ENCODE results near the gene LAGE3.

The LAGE3 gene, protein sequence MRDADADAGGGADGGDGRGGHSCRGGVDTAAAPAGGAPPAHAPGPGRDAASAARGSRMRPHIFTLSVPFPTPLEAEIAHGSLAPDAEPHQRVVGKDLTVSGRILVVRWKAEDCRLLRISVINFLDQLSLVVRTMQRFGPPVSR

DNA sequence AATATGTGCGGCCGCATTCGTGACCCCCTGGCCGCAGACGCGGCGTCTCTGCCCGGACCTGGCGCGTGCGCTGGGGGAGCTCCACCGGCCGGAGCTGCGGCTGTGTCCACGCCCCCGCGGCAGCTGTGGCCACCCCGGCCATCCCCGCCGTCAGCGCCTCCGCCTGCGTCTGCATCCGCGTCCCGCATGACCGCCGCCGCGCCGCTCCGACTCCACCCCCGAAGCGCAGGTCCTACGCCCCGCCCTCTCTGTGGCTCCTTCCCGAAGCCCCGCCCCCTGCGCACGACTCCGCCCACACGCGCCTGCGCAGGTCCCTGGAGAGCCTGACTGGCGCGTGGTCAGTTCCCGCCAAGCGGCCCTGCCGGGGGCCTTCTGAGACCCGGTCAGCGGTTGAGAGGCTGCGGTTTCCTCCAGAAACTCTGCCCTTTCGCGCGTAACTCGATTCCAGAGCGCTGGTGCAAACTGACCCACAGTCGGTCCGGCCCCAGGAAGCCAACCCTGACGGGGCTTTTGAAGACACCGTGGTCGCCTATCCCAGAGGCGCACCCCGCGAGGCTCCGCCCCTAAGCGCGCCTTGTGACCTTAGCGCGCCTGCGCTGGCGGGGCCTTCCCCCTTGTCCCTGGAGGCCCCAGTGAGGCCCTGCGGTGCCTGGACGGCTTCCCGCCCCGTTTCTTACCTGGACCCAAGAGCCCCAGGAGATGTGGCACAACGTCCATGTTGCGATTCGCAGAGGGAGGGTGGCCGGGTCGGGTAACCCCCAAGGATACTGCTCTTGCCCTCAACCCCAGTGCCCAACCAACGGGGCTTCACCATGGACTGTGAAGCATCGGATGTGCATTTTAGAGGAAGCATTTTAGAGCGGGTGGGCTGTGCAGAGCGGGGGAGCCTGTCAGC lies at the start of gene LAGE3:
TSS of gene LAGE3 (minus strand) at position 554 of the 895 bp plus-strand sequence. CDS start at position 188, 366 bp downstream.
- DNase-seq, result peak; percentile 82 to 87 (median 85)

DNA sequence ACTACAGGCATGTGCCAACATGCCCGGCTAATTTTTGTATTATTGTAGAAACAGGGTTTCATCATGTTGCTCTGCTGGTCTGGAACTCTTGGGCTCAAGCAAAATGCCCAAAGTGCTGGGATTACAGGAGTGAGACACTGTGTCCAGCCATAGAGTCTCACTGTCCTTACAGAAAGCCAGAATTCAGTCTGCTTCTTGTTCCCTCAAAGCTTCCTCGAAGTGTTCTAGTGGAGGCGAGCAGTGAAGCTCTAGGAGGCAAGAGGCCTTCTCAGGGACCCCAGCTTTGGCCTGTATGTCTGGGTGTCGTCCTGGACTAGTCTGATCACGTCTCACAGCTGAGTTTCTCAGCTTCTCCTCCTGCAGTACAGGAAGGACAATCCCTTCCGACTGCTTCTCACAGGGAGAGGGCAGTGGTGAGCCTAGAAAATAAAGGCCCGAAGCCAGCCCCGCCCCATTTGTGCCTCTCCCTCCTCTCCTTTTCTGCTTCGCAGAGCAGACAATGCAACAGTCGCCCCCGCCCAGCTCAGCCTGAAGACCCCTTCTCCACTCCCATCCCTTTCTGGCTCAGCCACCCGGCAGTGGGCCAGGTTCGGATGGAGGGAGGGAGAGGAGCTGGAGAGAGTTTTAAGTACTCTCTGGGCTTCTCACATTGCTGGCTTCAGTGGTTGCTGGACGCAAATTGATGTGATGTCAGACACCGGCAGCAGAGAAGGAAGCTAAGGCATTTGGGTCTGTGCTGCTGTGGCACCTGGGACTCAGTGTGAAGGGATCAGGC lies 48.0 kb upstream of the LAGE3 start:
- DNase-seq, result peak in 3 of 4 experiments; percentile 9 to 29 (median 24)

DNA sequence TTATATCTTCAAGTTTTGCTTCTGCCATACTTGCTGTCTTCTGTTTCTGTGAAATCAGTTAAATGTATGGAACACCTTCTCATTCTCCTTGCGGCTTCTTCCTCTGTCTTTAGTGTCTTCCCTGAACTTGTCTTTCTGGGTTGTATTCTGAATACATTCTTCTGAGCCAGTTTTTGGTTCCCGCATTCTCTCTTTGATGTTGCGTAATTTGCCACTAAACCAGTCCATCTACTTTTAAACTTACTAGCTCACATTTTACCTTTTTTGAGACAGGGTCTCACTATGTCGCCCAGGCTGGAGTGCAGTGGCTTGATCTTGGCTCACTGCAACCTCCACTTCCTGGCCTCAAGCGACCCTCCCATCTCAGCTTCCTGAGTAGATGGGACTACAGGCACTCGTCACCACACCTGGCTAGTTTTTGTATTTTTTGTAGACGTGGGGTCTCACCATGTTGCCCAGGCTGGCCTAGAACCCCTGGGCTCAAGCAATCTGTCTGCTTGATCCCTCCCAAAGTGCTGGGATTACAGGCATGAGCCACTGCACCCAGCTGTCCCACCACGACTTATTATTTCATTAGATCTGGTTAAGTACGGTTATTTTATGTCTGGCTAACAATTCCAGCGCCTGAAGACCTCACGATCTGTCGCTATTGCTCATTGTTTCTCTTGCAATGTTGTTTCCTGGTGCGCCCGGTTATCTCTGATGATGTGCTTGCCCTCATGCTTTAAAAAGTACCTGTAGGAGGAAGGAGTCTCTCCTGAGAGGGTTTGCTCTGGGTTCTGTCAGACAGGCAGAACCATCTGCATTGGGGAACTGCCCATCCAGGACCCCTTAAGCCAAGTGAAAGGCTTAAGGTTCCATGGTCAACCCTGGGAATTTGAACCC lies 46.8 kb upstream of the LAGE3 start:
- DNase-seq, result no peak

DNA sequence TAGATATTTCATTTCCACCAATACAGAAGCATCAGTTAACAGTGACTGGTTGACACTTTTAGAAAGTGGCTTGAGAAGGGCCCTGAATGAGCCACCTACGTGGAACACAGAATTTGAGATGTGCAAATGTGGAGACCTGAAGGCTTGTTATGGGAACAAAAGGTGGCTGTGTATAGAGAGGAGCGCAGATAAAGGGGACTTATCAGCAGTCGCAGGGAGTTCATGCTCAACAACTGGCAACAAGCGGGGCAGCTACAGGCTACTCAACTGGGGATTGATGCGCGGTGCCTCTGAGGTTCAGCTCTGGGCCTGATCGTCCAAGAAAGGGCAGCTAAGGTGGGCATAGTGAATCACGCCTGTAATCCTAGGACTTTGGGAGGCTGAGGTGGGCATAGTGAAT lies 40.3 kb upstream of the LAGE3 start:
- DNase-seq, result no peak

DNA sequence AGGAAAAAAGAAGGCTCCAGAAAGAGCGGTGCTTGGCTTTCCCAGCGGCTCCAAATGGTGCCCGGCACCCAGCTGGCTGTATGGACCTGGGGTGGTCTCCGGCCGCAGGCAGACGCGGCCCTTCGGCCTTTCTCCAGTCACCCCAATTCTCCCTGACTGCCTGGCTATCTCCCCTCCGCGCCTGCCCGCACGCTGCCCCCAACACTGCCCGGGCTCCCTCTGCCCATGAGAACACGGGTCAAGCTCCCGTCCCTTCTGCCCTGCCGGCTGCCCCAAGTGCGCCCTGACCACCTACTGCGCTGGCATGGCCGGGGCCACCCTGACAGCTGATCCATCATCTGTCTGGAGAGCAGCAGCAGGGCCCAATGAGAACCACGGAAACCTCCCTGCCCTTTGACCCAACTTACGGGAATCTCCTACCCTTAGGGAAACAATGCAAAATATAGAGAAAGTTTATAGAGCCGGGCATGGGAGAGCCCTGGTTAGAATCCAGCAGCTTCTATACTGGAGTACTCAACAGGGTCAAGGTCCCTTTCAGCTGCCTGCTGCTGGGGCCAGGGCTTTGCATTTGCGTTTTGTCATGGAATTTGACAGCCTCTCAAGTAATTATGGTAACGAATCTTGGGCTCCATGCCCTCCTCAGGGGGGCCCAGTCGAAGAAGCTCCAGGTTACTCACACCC lies 38.2 kb upstream of the LAGE3 start:
- no peak for DNase-seq

DNA sequence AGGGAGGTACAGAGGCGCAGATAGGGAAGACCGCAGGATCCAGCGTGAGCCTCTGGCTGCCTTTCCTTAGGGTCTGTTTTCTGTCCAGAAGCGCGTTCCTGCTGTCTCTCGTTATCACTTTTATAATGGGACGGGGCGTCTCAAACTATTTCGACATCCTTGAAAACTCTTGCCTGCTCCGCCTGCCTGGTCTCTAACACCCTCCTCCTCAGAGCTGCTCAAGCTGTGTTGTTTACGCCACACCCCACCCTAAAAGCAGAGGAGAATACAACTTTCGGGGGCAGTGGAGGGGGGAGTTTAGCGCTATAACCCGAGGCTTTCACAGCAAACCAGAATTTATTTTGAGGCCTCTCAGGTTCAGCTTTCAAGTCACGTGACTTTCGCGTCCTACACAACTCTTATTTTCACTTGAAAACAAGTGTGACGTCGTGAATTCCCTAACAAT lies 37.6 kb upstream of the LAGE3 start:
- DNase-seq, result no peak

DNA sequence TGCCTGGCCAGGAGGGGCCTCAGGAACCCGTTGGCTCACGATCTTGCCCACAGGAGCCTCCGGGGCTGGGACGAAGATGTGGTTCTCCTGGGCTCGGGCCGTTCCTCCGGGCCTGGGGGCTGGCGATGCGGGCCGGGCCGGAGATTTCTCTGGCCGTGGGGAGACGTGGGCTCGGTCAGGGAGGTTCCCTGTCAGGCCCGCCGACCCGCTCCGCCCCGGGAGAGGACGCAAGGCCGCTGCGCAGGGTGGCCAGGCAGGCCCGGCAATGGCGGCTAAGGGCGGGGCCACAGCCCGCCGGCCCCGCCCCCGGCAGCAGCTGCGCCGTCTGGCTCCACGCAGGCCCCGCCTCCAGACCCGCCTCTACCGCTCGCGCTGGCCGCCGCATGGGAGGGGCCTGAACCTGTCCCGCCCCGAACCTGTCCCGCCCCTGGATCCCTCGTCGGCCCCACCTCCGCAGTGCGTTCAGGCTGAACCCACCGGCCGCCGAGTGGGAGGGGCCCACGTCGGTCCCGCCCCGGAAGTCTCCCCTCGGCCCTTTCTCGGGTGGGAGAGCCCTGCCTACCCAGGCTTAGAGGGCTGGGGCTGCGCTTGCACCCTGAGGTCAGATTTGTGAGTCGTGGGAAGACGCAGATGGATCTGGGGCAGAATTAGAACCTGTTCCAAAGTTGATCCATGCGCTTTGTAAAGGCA lies 37.0 kb upstream of the LAGE3 start, which contains the start of gene FAM3A:
TSS of gene FAM3A (minus strand) at position 267 of the 690 bp plus-strand sequence. CDS start 460 bp downstream, outside the sequence.
- DNase-seq, result peak; percentile 79 to 87 (median 84)

DNA sequence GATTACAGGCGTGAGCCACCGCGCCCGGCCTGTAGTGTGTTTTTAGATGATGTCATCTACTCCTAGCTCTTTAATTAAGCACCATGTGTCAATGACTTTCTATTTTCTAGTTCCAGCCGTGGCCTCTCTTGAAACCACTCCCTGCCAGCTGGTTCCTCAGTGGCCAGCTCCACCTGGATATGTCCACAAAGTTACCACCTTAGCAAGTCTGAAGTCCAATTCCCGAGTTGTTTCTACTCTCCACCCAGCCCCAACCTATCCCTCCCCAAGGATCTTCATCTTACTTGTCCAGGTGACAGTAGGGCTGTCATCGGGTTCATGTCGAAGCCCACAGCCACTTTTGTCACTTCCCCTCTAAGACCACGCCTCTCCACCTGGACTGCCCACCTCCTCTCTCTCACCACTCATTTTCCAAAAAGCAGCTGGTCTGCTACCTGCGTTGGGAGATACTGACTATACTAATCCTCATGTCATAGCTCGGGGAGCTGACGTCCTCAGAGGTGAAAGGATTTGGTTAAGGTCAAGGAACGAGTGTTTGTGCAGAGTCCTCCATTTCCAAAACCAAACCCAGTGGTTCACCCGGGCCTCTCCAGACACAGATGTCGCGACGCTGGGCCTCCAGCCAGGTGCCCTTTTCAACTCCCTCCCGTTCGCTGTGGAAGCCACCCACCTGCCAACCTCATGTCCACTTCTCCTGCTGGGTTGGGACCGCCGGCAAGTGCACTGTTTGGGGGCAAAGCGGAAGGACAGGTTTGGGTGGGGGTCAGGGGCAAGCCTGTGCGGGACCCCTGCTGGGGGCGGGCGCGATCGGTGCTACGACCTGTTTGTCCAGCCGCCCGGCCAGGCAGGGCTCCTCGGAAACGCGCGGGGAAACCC lies 36.2 kb upstream of the LAGE3 start:
- DNase-seq, result no peak

DNA sequence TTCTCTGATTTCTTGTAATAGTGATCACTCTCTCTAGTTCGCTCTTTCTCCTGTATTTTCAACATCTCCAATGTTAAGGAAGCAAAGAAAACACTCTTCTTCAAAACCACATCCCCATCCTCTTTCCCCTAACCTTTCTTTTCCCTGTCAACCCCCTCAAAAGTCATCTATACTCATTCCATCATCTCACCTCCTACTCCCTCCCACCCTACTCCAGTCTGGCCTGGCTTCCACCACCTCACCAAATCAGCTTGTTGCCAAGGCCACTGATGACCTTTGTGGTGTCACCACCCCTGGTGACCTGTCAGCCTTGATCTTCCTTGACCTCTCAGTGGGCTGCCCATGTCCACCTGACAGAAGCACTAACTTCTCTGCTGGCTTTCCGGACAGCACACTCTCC lies 34.6 kb upstream of the LAGE3 start:
- no peak for DNase-seq

DNA sequence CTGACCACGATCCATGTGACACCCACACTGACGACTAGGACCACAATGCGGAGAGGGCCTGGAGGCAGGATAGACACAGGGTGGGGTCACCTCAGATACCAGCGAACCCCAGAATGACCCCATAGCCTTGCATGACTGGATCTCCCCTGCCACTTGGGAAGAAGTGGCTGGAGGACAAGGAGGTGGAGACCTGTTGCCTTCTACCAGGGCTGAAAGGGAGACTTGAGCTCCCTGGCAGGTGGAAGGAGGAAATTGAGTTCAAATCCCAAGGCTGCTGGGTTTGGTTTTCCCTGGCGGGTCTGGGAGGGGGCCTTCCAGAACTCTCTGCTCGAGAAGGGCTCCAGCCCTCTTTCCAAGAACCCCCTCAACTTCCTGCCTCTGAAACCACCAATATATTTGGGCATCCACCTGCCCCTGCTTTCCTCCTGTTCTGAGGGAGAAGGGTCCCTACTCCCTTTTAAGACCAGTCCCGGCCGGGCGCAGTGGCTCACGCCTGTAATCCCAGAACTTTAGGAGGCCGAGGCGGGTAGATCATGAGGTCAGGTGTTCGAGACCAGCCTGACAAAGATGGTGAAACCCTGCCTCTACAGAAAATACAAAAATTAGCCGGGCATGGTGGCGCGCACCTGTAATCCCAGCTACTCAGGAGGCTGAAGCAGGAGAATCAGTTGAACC lies 33.9 kb upstream of the LAGE3 start:
- no peak for DNase-seq

DNA sequence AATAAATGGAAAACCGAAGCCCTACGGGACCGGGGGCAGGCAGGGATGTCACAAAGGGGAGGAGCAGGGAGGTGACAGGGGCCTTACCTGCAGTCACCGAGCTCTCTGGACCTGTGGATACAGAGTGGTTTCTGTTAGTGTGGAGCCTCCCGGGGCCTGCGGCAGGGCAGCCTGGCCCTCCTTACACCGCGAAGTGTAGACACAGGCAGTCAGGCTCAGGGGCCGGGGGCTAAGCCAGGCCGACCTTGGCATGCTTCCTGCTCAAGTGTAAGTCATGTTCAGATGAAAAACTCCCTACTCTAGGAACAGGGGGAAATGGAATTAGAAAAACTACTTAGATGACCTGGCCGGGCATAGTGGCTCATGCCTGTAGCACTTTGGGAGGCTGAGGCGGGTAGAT lies 32.7 kb upstream of the LAGE3 start:
- DNase-seq, result no peak

DNA sequence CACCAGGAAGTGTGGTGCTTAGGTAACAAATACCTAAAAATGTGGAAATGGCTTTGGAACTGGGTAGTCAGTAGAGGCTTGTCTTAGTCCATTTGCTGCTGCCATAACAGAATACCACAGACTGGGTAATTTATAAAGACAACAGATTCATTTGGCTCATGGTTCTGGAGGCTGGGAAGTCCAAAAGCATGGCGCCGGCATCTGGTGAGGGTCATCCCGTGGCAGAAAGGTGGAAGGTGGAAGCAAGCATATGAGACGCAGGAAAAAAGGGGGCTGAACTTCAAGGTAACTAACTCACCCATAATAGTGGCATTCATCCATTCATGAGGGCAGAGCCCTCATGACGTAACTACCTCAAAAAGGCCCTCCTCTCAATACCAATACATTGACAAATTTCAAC lies 30.4 kb upstream of the LAGE3 start:
- no peak for DNase-seq

DNA sequence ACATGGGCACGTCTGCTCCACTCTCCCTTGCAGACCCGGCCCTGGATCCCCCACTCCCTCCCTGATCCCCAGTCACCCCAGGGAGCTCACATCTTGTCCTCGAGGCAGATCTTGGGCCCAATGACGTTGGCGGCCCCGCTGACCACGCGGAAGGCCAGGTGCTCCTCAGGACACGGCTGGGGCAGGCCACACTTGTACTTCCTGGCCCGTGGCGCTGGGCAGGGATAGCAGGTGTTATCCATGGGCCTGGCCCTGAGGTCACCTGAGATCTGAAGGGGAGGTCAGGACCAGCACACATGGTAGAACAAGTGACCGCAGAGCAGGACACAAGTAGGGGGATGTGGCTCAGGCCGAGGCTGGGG lies 29.3 kb upstream of the LAGE3 start:
- no peak for DNase-seq

DNA sequence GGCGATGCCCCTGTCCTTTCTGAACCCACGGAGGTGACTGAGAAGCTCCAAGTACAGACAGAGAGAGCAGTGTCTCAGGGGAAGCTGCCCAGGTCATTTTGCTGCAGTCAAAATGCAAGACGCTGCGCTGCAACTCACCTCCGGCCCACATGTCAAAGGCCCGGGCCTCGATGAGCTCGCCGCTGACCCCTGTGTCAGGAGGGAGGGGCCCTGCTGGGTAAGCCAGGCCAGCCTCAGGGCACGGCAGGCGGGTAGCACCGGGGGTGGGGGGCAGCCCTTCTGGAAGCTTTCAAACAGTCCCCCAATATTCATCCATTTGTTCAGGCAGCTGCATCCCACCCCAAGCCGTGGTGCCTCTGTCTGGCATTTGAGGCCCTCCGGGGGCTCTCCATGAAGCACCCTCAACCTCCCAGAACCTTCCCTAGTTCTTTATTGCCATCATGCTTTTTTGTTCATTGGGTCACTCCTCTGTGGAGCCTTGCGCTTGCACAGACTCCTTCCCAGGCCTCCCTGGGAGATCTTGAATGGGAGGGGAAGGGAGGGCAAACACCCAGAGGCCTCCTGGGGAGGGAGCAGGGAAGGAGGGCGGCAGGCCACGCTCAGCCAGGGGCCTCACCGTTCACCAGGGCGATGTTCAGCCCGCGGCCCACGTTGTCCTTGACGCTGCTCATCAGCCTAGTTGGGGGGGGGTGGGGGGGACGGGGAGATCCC lies 28.7 kb upstream of the LAGE3 start:
- no peak for DNase-seq

DNA sequence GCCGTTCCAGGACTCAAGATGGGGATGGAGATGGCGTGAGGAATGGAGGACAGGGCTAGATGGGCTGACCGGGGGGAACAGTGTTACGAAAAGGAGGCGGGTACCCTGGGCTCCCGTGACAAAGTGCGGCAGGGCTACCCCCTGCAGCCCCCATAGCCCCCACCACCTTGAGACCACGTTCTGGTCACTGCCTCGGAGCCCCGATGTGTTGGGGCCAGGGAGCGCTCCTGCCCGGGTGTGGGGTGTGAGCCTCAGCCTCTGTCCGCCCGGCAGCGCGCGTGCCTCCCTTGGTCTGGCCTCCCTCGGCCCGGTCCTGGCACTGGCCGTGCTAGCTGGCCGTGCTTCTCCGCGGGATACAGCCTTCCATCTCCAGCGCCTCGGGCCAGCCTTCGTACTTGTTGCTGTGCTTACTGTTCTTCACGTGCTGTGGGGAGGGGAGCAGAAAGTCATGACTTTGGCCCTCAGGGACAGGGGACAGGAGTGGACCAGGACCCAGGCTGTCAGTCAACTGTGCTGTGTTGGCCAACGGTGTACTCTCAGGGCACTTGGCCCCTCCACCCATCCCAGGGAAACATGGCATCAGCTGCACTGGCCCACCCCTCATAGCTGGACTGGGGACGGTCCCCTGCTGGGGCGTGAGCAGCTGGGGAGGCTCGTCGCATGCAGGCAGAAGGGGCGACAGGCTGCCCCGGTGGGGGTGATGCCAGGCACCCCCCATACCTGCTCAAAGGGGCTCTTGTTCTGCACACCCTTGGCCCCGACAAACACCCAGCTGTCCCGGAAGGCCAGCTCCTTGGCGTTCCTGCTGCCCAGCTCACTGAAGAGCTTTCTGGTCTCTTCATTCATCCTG lies 27.6 kb upstream of the LAGE3 start:
- DNase-seq, result no peak

DNA sequence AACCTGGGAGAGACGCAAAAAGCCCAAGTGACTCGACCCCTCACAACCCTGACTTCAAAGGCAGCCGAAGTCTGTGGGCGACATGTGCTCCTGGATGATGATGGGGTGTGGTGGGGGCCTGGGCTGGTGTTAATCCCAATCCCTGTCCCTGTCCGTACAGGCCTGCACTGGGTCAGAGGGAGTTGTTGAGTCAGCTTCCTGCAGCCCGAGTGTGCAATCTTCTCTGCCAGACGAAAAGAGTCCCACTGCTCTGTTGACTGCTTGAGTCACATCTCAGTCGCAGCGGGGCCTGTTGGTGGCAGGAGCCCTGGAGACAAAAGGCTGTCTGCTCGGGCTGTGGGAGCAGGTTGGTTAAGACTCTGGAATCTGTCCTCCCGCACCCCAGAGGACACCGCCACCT lies 26.7 kb upstream of the LAGE3 start:
- DNase-seq, result no peak

DNA sequence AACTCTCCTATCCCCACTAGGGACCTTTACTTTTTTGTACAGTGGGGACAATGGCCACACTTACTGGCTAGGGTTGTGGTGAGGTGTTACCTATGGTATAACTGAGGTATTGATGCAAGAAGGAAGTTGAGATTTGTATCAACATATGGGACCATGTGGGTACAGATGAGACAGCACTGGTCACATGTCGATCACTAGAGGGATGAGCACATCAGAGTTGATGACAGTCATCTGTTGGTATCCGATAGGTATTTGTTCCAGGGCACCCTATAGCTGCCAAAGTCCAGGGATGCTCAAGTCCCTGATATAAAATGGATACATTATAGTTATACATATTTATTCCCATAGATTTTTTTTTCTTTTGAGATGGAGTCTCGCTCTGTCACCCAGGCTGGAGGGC lies 23.9 kb upstream of the LAGE3 start:
- no peak for DNase-seq

DNA sequence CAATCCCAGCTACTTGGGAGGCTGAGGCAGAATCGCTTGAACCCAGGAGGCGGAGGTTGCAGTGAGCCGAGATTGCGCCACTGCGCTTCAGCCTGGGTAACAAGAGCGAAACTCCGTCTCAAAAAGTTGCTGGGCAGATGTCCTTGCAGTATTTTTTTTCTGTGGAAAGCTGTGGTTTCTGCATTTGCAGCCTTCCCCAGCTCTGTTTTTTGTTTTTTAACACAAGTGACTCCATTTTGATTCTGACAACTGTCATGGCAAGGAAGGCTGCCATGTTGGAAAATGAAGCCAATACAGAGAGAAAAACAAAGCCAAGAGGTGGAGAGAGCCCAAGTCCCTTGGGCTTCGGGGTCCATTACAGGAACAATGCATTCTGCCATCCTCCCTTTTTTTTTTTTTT lies 23.0 kb upstream of the LAGE3 start:
- DNase-seq, result no peak

Measured in activated CD4-positive, CD25-positive, alpha-beta regulatory T cell (primary cell).